Right atrium auricular region (tissue), 2 donors: ENCODE results near the gene GPRC6A. TPM values are rescaled to one million over a fixed set of nuclear protein-coding genes. Genes with fewer than 3 reads are reported as not detected.

ENCODE experiments used
- DNase-seq: peaks from one replicate; pipeline ENCODE4 v3.0.0-alpha.2; 2019; ENCODE audit warnings: low spot score
- H3K27ac ChIP-seq, 2 donors: fragments of 200-600 bp; sonication (generic); 1 replicate in 1 of 2; 2 replicates in 1 of 2; pipeline ENCODE4 v1.5.1; 2016 to 2019
- H3K27me3 ChIP-seq, 2 donors: fragments of 200-600 bp; sonication (generic); one replicate each; pipeline versions ENCODE4 v1.5.1 to v1.6.0; 2017 to 2019
- H3K36me3 ChIP-seq: fragments of 200-600 bp; sonication (generic); one replicate; pipeline ENCODE4 v1.5.1; 2016
- H3K4me1 ChIP-seq, 2 donors: fragments of 200-600 bp; sonication (generic); one replicate each; pipeline versions ENCODE4 v1.5.1 to v1.6.0; 2017 to 2019
- H3K4me3 ChIP-seq, 2 donors: fragments of 200-600 bp; sonication (generic); 1 replicate in 1 of 2; 2 replicates in 1 of 2; pipeline ENCODE4 v1.5.1; 2017 to 2019; ENCODE audit warnings: mild to moderate bottlenecking in 1 of 2, moderate library complexity in 1 of 2
- H3K9me3 ChIP-seq, 2 donors: fragments of 200-600 bp; sonication (generic); one replicate each; pipeline ENCODE4 v1.5.1; 2019
- CTCF ChIP-seq, 2 donors: fragments of 200-600 bp; sonication (generic); IDR thresholded peaks; one replicate each; pipeline ENCODE4 v1.5.1; 2019; ENCODE audit warnings: antibody characterized with exemption in 2 of 2
- total RNA-seq, 2 donors: library from RNA; depleted of rRNA; stranded (reverse); fragments of >200 nt; gene quantifications; one replicate each; pipeline ENCODE4 v1.1.0, GENCODE V29; 2016

Gene GPRC6A
- total RNA-seq, 2 donors from 2014 or later = not detected

- no peak overlapping the region for H3K27ac ChIP-seq
- no peaks in the 10 kb centered on the region for H3K4me1 ChIP-seq
- no peak for TF ChIP-seq CTCF (IDR thresholded peaks at IDR 0.05)
- no peaks in the 10 kb centered on the region for H3K9me3 ChIP-seq
- DNase-seq = no peak
- no peak overlapping the region for H3K4me3 ChIP-seq
- H3K27me3 ChIP-seq = no peaks in the 10 kb centered on the region
- no peaks in the 10 kb centered on the region for H3K36me3 ChIP-seq
Observed at GRCh38 chr6:116866281-116866871, 37.5 kb upstream of the GPRC6A start.

GRCh38 chr6:116859264-116859663 lies 30.4 kb upstream of the GPRC6A start:
- Histone ChIP-seq H3K4me1 (no peaks in the 10 kb centered on the region), H3K27me3 (no peaks in the 10 kb centered on the region), H3K27ac (no peak overlapping the region), H3K36me3 (no peaks in the 10 kb centered on the region), H3K9me3 (peaks cover 0 to 36% of the 10 kb centered on the region in 2 donors), H3K4me3 (no peak overlapping the region)
- TF ChIP-seq CTCF (IDR thresholded peaks at IDR 0.05) = no peak
- DNase-seq = no peak

DNA sequence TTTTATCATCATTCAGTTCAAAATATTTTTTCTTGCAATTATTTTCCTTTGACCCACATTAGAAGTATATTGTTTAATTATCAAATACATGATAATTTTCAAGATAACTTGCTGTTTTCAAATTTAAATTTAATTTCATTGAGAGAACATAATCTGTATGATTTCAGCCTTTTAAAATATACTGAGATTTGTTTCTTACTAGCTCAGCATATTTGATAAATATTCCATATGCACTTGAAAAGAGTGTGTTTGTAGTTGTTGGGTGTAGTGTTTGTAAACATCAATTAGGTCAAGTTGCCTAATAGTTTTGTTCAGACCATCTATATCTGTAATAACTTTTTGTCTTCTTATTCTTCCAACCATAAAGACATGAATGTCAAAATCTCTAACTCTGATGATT lies 29.2 kb upstream of the GPRC6A start:
- Histone ChIP-seq H3K9me3 (peaks cover 0 to 41% of the 10 kb centered on the region in 2 donors), H3K36me3 (no peaks in the 10 kb centered on the region), H3K4me3 (no peak overlapping the region), H3K27ac (no peak overlapping the region), H3K4me1 (no peaks in the 10 kb centered on the region), H3K27me3 (no peaks in the 10 kb centered on the region)
- no peak for TF ChIP-seq CTCF (IDR thresholded peaks at IDR 0.05)
- no peak for DNase-seq

GRCh38 chr6:116847227-116847626 lies 18.3 kb upstream of the GPRC6A start:
- TF ChIP-seq CTCF (IDR thresholded peaks at IDR 0.05) = peak in 1 of 2 donors; percentile 42
- H3K27me3 ChIP-seq = no peaks in the 10 kb centered on the region

DNA sequence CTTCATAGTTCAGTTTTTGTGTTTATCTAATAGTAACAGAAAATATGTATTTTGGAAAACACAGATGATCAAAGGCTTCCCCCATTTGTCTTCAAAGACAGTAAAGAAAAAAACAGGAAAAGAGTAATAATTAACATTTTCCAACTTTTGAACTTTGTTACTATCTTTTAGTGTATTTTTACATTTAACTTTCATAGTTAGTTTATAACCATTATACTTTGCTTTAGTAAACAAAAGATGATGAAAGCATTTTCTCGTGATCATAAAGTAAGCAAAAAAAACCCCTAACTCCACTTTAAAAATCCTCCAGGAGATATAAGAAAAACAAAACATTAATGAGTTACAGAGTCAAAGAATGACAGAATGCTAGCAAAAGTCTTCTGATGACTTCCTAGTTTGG lies 13.6 kb upstream of the GPRC6A start:
- no peak overlapping the region for H3K27ac ChIP-seq
- no peak for DNase-seq
- no peak overlapping the region for H3K4me3 ChIP-seq
- H3K27me3 ChIP-seq = no peaks in the 10 kb centered on the region
- H3K4me1 ChIP-seq = no peaks in the 10 kb centered on the region
- no peaks in the 10 kb centered on the region for H3K9me3 ChIP-seq
- no peaks in the 10 kb centered on the region for H3K36me3 ChIP-seq
- TF ChIP-seq CTCF (IDR thresholded peaks at IDR 0.05) = no peak

More at GRCh38 chr6:116847227-116847626, 18.3 kb upstream of the GPRC6A start:
- Histone ChIP-seq H3K9me3 (no peaks in the 10 kb centered on the region), H3K36me3 (no peaks in the 10 kb centered on the region), H3K4me1 (no peaks in the 10 kb centered on the region), H3K4me3 (no peak overlapping the region), H3K27ac (no peak overlapping the region)
- DNase-seq = no peak

DNA sequence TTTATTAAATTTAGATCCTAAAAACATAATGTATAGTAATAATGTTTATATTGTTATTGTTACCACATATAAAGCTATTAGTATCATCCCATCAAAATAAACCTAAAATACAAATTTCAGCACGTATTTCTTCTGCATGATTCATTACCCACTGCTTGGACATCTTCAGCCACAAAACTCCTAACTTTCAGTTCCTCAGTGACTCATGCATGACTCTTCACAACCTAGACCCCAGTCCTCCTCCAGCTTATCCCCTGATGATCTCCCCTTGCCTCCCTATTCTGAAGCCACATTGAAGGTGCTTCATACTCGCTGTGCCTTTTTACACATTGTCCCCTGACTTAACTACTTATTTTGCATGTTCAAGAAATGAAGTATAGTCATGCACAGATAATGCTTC lies 11.2 kb upstream of the GPRC6A start:
- Histone ChIP-seq H3K4me1 (no peaks in the 10 kb centered on the region), H3K27me3 (no peaks in the 10 kb centered on the region), H3K9me3 (no peaks in the 10 kb centered on the region), H3K36me3 (no peaks in the 10 kb centered on the region), H3K4me3 (no peak overlapping the region), H3K27ac (no peak overlapping the region)
- no peak for TF ChIP-seq CTCF (IDR thresholded peaks at IDR 0.05)
- no peak for DNase-seq
